Adrenal gland (tissue), 5 donors: Measurements from ENCODE around the gene HSF4.

Experiments used
- CTCF ChIP-seq, 6 experiments: fragments of 450-650 bp in 4 of 6; fragments of 200-600 bp in 2 of 6; sonication (generic) in 1 of 6; IDR thresholded peaks; 1 replicate in 5 of 6; 2 replicates in 1 of 6; pipeline versions ENCODE4 v1.5.1 to v1.8.0; 2016 to 2021; ENCODE audit warnings: antibody characterized with exemption in 6 of 6, mild to moderate bottlenecking in 2 of 6, moderate library complexity in 1 of 6
- POLR2A ChIP-seq, 2 donors: fragments of 450-650 bp; IDR thresholded peaks; one replicate each; pipeline ENCODE4 v1.6.1; 2017; ENCODE audit warnings: antibody characterized with exemption in 2 of 2, mild to moderate bottlenecking in 2 of 2, moderate library complexity in 1 of 2
- donor health status: DM: no; HTN: no; CAD: no.

- TF ChIP-seq POLR2A (IDR thresholded peaks at IDR 0.05) (no peak), CTCF (IDR thresholded peaks at IDR 0.05) (no peak)
Observed at GRCh38 chr16:67196881-67197280, 32.3 kb downstream of the HSF4 start.
